GM12873 (cell line): Measurements from ENCODE around the gene DMBX1.

ENCODE experiments used
- CTCF ChIP-seq: IDR thresholded peaks from 2 replicates; pipeline ENCODE4 v1.5.1; 2012; ENCODE audit warnings: low read depth, mild to moderate bottlenecking, moderate library complexity, low read length, control low read depth; ENCODE audit not compliant: insufficient read depth; ENCODE audit errors: missing control alignments

The DMBX1 gene

GRCh38 chr1:46478721-46479485 is 10.7 kb upstream of the DMBX1 start:
- no peak for TF ChIP-seq CTCF

DNA sequence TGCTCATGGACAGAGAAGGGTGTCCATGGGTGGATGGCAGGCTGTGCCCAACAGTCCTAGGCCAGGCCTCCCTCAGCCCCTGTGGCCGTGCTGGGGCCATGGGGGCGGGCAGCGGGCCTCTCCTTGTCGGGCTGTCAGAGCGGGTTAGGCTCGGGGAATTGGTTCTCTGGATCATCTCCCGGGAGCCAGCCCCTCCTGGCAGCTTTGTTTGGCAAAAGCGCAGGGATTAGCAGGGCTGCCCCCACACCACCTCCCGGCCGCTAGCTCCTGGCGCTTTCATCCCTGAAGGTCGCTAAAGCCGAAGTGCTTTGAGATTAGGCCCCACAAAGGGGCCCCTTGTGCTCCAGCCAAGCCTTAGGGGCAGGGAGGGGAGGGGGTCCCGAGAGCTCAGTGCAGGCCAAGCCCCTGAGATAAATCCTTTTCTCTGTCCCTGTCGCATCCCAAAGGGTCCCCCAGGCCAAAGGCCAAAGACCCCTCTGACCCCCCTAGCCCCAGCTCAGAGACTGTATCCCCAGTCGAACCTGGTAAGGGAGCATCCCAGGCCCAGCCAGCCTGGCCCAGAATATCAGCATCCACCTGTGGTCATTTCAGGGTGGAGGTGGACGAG is 9.8 kb upstream of the DMBX1 start:
- TF ChIP-seq CTCF: no peak

DNA sequence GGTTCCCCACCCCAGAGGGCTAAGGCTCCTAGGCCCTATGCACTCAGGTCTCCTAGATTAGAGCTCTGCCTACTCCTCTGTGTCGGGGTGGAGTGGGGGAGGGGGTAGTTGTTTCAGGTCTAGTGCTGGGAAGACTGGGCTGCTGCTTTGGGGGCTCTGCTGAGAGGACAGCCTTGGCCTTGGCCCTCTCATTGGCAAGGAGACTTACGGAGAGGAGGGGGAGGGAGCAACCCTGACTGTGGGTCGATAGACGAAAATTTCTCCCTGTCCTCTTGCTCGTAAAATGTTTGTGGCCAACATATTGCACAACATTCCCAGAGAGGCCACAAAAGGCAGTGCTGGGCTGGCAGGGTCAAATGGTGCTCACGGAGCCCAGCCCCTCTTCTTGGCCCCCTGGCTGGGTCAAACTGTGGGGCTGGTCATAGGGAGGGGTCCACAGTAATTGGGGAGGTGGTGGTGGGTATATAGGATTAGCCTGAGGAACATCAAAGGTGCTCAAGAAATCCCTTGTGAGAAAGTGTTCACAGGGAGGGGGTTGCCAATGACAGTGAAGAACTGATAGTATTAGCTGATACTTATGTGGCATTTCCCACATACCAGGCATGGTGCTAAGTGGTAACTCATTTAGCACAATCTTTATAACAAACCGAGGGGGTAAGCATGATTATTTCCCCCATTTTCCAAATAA is 8.5 kb upstream of the DMBX1 start:
- TF ChIP-seq CTCF: no peak

- no peak for TF ChIP-seq CTCF
These were observed 7.7 kb upstream of the DMBX1 start for GRCh38 chr1:46481961-46482360.

DNA sequence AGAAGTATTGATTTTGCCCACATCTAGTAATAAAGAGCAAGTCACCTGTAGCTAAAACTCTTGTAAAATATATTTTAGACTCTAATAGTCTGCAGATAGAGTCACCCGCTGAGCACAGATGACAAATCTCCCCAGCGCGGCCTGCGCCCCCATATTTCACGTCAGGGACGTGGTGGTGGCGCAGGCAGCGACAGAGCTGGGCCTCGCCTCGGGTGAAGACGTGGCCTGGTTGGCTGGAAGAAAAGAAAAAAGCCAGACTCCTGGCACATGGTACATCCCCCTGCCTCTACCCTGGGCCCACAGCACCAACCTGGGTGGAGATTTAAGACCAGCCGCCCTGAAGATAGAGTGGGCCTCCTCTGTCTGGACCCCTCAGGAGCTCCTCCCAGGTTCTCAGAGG is 6.0 kb upstream of the DMBX1 start:
- TF ChIP-seq CTCF: no peak

DNA sequence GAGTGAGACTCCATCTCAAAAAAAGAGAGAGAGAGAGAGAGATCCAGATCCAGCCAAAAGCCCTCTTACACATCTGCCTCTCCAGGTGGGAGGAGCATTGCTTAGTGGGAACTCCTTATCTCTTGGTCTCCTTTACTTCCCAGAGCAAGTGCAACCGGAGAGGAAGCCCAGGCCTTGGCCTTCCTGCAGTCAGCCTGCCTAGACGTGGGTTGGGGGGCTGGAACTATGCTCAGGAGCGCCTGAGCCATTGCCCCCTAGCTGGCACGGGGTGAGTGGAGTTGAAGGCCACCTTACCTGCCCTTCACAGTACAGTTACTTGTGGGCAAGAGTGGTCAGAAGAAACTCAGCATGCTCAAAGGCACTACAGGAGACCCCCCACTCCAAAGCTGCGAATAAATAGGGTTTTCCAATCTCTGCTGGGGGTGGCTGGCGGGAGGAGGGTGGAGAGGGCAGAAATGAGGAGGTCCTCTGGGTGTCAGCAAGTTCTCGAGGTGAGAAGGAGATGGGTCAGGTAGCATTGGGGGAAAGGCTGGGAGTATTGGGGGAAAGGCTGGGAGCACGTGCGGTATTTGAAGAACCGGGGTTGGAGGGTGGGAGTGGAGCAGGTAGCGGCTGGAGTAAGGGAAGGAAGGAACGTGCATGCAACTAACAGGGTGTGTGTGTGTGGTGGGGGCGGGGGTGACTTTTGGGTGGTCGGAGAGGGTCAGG is 4.7 kb upstream of the DMBX1 start:
- no peak for TF ChIP-seq CTCF

GRCh38 chr1:46485564-46486431 is 3.8 kb upstream of the DMBX1 start:
- no peak for TF ChIP-seq CTCF
